DMS79 (cell line): ENCODE results near the gene B4GALT7.
"Not testable (repeated sequence)": the region's sequence is repeated elsewhere in the genome, so short reads cannot be mapped to it uniquely, and the experiment has no call there.

Experiments used
- DNase-seq: peaks from one replicate; lab custom pipeline; 2025; lab: John Stamatoyannopoulos, UW

Gene B4GALT7

GRCh38 chr5:177609076-177610059, 9.4 kb downstream of the B4GALT7 start:
- DNase-seq: no peak

- no peak for DNase-seq
Measured at GRCh38 chr5:177610131-177610769, 10.3 kb downstream of the B4GALT7 start.

- no peak for DNase-seq
Measured at GRCh38 chr5:177610770-177611445, 11.0 kb downstream of the B4GALT7 start.

- DNase-seq: no peak
Measured at GRCh38 chr5:177611446-177612214, 11.7 kb downstream of the B4GALT7 start.

DNA sequence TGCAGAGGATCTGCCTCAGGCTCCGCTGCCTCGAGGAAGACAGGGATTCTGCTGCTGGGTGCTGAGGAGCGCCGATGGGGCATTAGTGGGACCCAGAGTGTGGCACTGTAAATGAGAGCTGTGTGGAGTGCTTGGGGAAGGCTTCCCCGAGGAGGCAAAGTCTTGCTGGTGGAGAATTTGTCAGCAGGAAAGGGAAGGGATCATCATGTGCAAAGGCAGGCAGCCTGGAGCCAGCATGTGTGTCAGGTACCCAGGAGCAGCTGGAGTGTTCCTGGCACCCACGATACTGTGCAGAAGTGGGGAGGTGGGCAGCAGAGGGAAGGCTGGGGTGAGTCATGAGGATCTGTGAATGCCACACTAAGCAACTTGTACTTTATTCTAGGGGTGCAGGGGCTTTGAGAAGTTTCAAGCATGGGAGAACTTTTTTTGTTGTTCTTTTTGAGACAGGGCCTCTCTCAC, 12.3 kb downstream of the B4GALT7 start:
- no peak for DNase-seq

DNA sequence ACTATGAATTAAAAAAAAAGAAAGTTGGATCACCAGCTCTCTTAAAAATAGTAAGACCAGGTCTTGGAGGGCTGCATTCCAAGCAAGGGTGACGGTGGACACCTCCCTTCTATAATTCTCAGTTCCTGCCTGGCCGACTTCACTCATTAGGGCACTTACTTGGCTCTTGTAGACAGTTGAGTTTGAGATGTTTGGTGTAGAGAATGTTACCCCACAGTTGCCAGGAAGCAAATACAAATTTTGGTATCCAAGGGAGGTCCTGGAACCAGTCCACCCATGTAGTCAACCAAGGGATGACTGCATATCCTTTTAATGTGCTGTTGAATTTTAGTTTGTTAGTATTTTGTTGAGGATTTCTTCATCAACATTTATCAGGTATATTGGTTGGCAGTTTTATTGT, 20.6 kb downstream of the B4GALT7 start:
- no peak for DNase-seq

DNA sequence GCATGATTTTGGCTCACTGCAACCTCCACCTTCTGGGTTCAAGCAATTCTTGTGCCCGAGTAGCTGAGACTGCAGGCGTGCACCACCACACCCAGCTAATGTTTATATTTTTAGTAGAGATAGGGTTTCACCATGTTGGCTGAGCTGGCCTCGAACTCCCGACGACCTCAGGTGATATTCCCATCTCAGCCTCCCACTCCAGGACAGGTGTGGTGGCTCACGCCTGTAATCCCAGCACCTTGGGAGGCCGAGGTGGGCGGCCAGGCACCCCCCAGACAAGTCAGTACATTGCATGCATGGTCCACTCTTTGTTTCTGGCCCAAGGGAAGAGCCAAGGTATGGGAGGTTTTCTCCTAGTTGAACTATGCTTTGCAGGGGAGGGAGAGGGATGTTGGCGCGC, 24.2 kb downstream of the B4GALT7 start:
- DNase-seq: not testable (repeated sequence)

GRCh38 chr5:177630186-177630585, 30.3 kb downstream of the B4GALT7 start:
- DNase-seq: not testable (repeated sequence)

- DNase-seq: not testable (repeated sequence)
Measured at GRCh38 chr5:177634912-177635311, 35.0 kb downstream of the B4GALT7 start.

- DNase-seq: not testable (repeated sequence)
Measured at GRCh38 chr5:177645462-177645861, 45.5 kb downstream of the B4GALT7 start.

DNA sequence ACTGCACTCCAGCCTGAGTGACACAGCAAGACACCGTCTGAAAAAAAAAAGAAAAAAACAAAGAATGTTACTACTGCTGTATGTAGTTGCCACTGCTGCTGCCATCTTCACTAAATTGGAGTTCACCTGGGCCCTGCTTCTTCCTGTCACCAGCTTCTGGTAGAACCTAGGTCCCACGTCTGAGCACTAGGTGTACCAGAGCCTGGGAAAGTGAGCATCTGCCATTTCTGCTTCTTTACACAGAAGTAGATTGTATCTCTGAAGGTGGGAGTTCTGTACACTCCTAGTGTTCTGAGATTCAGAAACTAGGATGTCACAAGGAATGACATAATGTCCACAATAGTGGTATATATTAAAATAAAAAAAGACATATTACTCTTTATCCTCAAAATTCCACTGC, 51.3 kb downstream of the B4GALT7 start:
- not testable (repeated sequence) for DNase-seq

DNA sequence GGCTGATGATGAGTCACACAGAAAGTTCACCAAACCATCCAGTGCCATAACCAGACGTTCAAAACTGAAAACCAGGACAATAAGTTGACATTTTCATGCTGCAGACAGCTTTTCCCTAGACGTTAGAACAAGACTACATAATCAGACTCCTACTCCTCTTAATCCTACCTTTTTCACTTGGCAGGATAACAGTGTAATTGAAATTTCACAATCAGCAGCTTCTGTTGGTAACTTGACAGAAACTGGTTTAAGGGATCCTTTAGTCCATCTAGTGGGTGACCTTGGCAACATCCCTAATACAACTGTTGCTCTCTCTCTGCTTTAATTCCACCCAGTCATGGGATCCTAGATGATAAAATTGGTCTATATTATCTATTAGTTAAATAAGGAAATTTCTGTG, 57.9 kb downstream of the B4GALT7 start:
- DNase-seq: not testable (repeated sequence)

- DNase-seq: not testable (repeated sequence)
Measured at GRCh38 chr5:177658542-177658941, 58.6 kb downstream of the B4GALT7 start.
